Ishikawa (cell line): ENCODE measurements around the gene ETV6.

Experiments
- FOXM1 ChIP-seq: IDR thresholded peaks from 2 replicates; pipeline ENCODE4 v1.6.1; 2012; ENCODE audit warnings: low read depth, borderline replicate concordance
- NFIC ChIP-seq: IDR thresholded peaks from 2 replicates; pipeline ENCODE4 v1.6.1; 2012
- YY1 ChIP-seq: IDR thresholded peaks from 2 replicates; pipeline ENCODE4 v1.6.1; 2012; ENCODE audit warnings: low read depth

GRCh38 chr12:11885261-11886038 lies 236.0 kb downstream of the ETV6 start:
- TF ChIP-seq YY1 (no peak), NFIC (no peak), FOXM1 (no peak)
